ENCODE data around the gene RHBDL1. TPM values are rescaled to one million over a fixed set of nuclear protein-coding genes. Genes with fewer than 3 reads are reported as not detected.

RHBDL1 gene
- total RNA-seq, 1 donor from 2014 or later = 0.36 TPM

Other genes starting within 250 kb of the RHBDL1 start
- gene CAPN15, start 148.0 kb upstream of the RHBDL1 start, total RNA-seq = 26.4 and 38.9 TPM in 2 replicates
- not detected in 2 replicates for gene PRR35, start 115.3 kb upstream of the RHBDL1 start, total RNA-seq
- gene NHLRC4, start 108.7 kb upstream of the RHBDL1 start, total RNA-seq = 1.0 and 1.3 TPM in 2 replicates
- 24.4 and 28.9 TPM in 2 replicates for gene PIGQ, start 105.7 kb upstream of the RHBDL1 start, total RNA-seq
- gene RAB40C, start 85.6 kb upstream of the RHBDL1 start, total RNA-seq = 9.3 and 10.2 TPM in 2 replicates
- 0.09 and 0.19 TPM in 2 replicates for gene WFIKKN1, start 44.7 kb upstream of the RHBDL1 start, total RNA-seq
- gene METTL26, start 39.4 kb upstream of the RHBDL1 start, total RNA-seq = 69.7 and 76.9 TPM in 2 replicates
- 16.2 and 19.2 TPM in 2 replicates for gene MCRIP2, start 33.8 kb upstream of the RHBDL1 start, total RNA-seq
- 10.2 and 12.1 TPM in 2 replicates for gene WDR90, start 26.3 kb upstream of the RHBDL1 start, total RNA-seq
- gene RHOT2, start 7.5 kb upstream of the RHBDL1 start, total RNA-seq = 29.7 and 37.8 TPM in 2 replicates
- gene STUB1, start 4.7 kb downstream of the RHBDL1 start, total RNA-seq = 160 and 181 TPM in 2 replicates
- 24.8 and 29.7 TPM in 2 replicates for gene JMJD8, start 8.7 kb downstream of the RHBDL1 start, total RNA-seq
- gene WDR24, start 14.7 kb downstream of the RHBDL1 start, total RNA-seq = 2.9 and 4.3 TPM in 2 replicates
- gene FBXL16, start 30.1 kb downstream of the RHBDL1 start, total RNA-seq = under 0.01 and 0.18 TPM in 2 replicates
- gene METRN, start 39.4 kb downstream of the RHBDL1 start, total RNA-seq = 42.5 and 56.3 TPM in 2 replicates
- 22.8 and 26.4 TPM in 2 replicates for gene ANTKMT, start 45.5 kb downstream of the RHBDL1 start, total RNA-seq
- 0.45 and 1.1 TPM in 2 replicates for gene CCDC78, start 50.8 kb downstream of the RHBDL1 start, total RNA-seq
- 7.9 and 11.6 TPM in 2 replicates for gene HAGHL, start 51.4 kb downstream of the RHBDL1 start, total RNA-seq
- 25.8 and 30.8 TPM in 2 replicates for gene CIAO3, start 65.3 kb downstream of the RHBDL1 start, total RNA-seq
- not detected in 2 replicates for gene MSLN, start 85.1 kb downstream of the RHBDL1 start, total RNA-seq
- 27.3 and 32.4 TPM in 2 replicates for gene RPUSD1, start 112.7 kb downstream of the RHBDL1 start, total RNA-seq
- gene CHTF18, start 112.9 kb downstream of the RHBDL1 start, total RNA-seq = 9.9 and 17.9 TPM in 2 replicates
- not detected in 2 replicates for gene GNG13, start 125.1 kb downstream of the RHBDL1 start, total RNA-seq